MM.1S (cell line): ENCODE measurements around the gene NR6A1.

ENCODE experiments used
- CTCF ChIP-seq: fragments of 300-600 bp; sonication (generic); IDR thresholded peaks from 2 replicates; pipeline ENCODE4 v1.5.1; 2016; ENCODE audit warnings: antibody characterized with exemption, low read length, mixed read lengths
- EZH2 ChIP-seq: fragments of 300-600 bp; sonication (generic); optimal IDR thresholded peaks from 2 replicates; pipeline ENCODE3; 2017; ENCODE audit warnings: low read depth, mild to moderate bottlenecking, antibody characterized with exemption, low read length, mixed read lengths
- EZH2phosphoT487 ChIP-seq: fragments of 300-600 bp; sonication (generic); IDR thresholded peaks from 2 replicates; pipeline ENCODE4 v1.6.1; 2018; ENCODE audit warnings: antibody characterized with exemption, low read length

- TF ChIP-seq CTCF (peak; percentile 24), EZH2 (no peak), EZH2phosphoT487 (no peak)
Observed at GRCh38 chr9:124771021-124771866, at the start of gene NR6A1.
